Activated CD4-positive, alpha-beta T cell treated with anti-CD3 and anti-CD28 coated beads, Interleukin-2, amount 50 U/mL, for 16 hours (primary cell): Measurements from ENCODE around the gene MAP3K12.
"Not testable (repeated sequence)": the region's sequence is repeated elsewhere in the genome, so short reads cannot be mapped to it uniquely, and the experiment has no call there.

Source experiments
- DNase-seq: peaks from one replicate; pipeline ENCODE4 v3.0.0-alpha.2; 2020

Gene MAP3K12

DNA sequence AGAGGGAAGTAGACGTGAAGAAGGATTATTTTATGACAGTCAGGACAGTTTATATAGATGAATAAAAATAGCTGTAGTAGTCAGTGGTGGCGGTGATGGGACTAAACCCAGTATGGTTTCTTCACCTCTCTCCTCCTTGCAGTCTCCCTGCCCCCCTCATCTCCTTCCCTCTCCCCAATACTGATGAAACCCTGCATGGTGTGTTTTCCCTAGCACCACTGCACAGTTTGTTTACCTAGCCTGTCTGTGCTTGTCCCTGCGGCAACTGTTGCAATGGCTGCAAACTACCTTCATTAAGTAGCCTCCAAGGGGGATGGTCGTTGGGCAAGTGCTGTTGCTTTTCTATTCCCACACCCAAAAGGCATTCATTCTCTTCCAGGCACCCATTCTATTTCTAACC is 32.6 kb downstream of the MAP3K12 start:
- DNase-seq = no peak

DNA sequence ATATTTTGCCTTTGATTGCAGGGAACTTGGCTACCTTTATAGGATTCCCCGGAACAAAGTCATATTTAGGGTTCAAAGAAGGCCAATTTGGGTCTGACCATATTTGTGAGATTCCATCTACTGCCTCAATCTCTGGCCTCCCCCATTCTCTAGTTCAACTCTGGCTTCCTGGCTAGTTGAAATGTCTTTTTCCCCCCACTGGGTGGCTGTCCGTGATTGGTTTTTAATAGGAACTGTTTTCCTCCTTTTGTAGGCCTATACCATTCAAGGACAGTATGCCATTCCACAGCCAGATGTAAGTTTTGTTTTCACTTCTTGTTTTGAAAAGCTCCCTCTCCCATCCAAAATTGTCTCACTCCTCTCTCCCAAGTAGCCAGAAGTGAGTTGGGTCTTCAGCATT is 33.6 kb downstream of the MAP3K12 start:
- no peak for DNase-seq

GRCh38 chr12:53464685-53465418 is 34.4 kb downstream of the MAP3K12 start:
- DNase-seq = no peak

DNA sequence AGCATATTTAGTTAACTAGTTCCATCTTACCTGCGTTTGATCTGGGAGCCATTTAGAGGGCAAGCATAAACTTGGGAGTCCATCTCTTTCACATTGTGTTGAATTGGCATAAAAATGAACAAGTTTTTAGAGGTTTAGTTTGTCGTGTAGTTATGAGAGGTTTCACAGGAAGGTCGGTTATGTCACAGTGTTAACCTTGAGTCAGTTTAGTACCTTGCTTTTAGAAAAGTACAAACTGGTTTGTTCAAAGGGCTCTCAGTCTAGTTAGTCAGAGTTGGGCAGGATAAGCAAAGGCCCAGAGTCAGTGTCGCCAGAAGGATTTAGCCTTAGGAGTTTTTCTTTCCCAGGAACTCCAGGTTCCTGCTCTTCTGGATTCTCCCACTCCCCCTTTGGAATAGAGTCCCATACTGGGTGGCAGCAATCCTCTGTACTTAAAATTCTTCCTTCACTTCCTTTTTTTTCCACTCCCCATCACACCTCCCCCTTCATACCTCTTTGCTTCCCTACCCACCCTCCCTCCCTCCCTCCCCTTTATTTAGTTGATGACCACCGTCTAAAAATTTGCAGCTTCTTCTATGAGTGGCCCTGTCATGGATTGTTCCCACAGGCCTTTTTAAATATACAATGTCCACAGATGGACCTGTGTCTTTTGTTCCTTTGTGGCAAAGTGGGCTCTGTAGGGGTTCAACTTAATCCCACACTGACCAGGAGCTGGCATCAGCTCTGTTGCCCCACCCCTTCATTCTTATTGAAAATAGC is 35.3 kb downstream of the MAP3K12 start:
- no peak for DNase-seq

DNA sequence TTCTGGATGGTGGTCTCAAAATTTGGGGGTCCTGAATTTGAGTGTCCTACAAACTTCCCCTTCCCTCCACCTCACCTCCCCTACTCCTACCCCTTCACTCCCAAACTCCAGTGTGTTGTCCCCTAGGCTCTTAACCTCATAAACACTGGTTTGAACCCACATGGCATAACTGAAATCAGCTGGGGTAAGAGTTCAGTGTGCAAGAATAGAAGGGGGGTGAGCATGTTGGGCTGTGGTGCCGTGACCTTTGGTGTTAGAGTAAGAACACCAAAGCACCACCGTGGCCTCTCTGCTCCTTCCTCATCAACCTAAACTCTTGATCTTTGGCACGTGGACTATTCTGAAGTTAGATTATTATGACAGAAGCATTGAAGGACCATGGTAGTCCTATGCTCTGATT is 36.3 kb downstream of the MAP3K12 start:
- DNase-seq = no peak

GRCh38 chr12:53461591-53461990 is 37.7 kb downstream of the MAP3K12 start:
- no peak for DNase-seq

GRCh38 chr12:53461059-53461458 is 38.2 kb downstream of the MAP3K12 start:
- no peak for DNase-seq

GRCh38 chr12:53459097-53459496 is 40.2 kb downstream of the MAP3K12 start:
- DNase-seq = no peak

- DNase-seq = no peak
Observed at GRCh38 chr12:53456654-53457366, 42.4 kb downstream of the MAP3K12 start.

GRCh38 chr12:53454707-53455106 is 44.6 kb downstream of the MAP3K12 start:
- no peak for DNase-seq

GRCh38 chr12:53453953-53454640 is 45.2 kb downstream of the MAP3K12 start:
- no peak for DNase-seq

GRCh38 chr12:53452159-53453077 is 46.8 kb downstream of the MAP3K12 start:
- DNase-seq = peak; percentile 69

- DNase-seq = peak; percentile 99
Observed at GRCh38 chr12:53451661-53452158, 47.5 kb downstream of the MAP3K12 start, which contains the start of gene PCBP2. Gene PCBP2, plus strand, starts transcription at chr12:53452102. Its CDS starts 2,699 bp downstream, at chr12:53454801.

- no peak for DNase-seq
Observed at GRCh38 chr12:53450936-53451335, 48.3 kb downstream of the MAP3K12 start.

DNA sequence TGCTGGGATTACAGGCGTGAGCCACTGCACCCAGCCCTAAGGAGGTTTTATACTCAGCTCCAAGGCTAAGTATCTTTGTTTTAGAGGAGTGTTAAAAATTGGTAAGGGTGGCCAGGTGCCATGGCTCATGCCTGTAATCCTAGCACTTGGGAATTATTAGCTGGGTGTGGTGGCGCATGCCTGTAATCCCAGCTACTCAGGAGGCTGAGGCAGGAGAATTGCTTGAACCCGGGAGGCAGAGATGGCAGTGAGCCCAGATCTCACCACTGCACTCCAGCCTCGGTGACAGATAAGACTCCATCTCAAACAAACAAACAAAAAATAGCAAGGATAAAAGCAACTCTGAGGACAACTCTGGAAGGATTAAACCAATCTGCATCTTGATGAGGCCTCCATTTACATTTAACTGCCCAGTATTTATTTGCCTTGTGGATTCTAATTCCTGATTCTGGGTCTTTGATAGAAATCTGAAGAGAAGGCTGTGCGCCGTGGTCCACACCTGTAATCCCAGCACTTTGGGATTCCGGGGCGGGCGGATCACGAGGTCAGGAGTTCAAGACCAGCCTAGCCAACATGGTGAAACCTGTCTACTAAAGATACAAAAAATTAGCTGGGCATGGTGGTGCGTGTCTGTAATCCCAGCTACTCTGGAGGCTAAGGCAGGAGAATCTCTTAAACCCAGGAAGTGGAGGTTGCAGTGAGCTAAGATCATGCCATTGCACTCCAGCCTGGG is 54.5 kb downstream of the MAP3K12 start:
- DNase-seq = not testable (repeated sequence)

DNA sequence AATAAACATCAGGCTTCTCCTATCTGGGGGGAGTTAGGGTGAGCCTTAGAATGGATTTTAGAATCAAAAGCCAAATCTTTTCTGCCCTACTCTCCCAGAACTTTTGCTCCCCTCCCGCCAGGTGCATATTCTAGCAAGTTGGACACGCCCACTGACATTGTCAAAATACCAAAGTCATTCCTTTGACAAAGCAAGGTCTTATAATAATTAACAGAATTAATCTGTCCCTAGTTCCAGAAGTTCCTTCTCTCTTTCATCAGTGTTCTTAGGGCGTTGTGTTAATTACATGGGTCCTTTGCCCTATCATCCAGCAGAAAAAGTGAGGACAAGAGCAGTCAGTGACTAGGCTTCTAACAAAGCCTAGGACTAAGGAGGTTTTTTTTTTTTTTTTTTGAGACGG is 55.3 kb downstream of the MAP3K12 start:
- no peak for DNase-seq

- peak; percentile 100 for DNase-seq
Observed at GRCh38 chr12:53441040-53441833, 58.0 kb downstream of the MAP3K12 start, which contains the start of gene PRR13. Gene PRR13, plus strand, starts transcription at chr12:53441734. Its CDS starts 981 bp downstream, at chr12:53442715.

DNA sequence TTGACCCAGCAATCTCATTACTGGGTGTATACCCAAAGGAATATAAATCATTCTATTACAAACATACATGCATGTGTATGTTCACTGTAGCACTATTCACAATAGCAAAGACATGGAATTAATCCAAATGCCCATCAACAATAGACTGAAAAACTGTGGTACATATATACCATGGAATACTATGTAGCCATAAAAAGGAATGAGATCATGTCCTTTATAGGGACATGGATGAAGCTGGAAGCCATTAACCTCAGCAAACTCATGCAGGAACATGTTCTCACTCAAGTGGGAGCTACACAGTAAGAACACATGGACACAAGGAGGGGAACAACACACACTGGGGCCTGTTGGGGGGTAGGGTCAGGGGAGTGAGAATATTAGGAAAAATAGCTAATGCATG is 59.7 kb downstream of the MAP3K12 start:
- not testable (repeated sequence) for DNase-seq

- DNase-seq = not testable (repeated sequence)
Observed at GRCh38 chr12:53435326-53435725, 63.9 kb downstream of the MAP3K12 start.

DNA sequence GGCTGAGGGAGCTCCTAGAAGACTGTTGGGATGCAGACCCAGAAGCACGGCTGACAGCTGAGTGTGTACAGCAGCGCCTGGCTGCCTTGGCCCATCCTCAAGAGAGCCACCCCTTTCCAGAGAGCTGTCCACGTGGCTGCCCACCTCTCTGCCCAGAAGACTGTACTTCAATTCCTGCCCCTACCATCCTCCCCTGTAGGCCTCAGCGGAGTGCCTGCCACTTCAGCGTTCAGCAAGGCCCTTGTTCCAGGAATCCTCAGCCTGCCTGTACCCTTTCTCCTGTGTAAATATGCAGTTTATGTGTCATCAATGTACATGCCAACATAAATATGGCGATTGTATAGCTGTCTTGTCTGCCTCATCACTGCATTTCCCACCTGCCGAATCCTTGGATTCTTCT is 68.1 kb downstream of the MAP3K12 start:
- no peak for DNase-seq
